Mesenteric fat pad (tissue), 1 donor: ENCODE measurements around the gene DOCK3. TPM values are rescaled to one million over a fixed set of nuclear protein-coding genes. Genes with fewer than 3 reads are reported as not detected.
"Not testable (repeated sequence)": the region's sequence is repeated elsewhere in the genome, so short reads cannot be mapped to it uniquely, and the experiment has no call there.

ENCODE experiments used
- DNase-seq: peaks from one replicate; pipeline ENCODE4 v3.0.0-alpha.2; 2020; ENCODE audit warnings: low spot score
- total RNA-seq: library from RNA; stranded (reverse); fragmentation: NEBNext Ultra II Directional; extraction: Animal tissue kit (Norgen Biotek cat#: 25700); gene quantifications from one replicate; pipeline ENCODE4 v1.2.1, GENCODE V29; 2021
- donor health status: DM: yes; HTN: yes; CAD: no.

The DOCK3 gene
- total RNA-seq, 1 donor from 2014 or later = 0.51 TPM

DNA sequence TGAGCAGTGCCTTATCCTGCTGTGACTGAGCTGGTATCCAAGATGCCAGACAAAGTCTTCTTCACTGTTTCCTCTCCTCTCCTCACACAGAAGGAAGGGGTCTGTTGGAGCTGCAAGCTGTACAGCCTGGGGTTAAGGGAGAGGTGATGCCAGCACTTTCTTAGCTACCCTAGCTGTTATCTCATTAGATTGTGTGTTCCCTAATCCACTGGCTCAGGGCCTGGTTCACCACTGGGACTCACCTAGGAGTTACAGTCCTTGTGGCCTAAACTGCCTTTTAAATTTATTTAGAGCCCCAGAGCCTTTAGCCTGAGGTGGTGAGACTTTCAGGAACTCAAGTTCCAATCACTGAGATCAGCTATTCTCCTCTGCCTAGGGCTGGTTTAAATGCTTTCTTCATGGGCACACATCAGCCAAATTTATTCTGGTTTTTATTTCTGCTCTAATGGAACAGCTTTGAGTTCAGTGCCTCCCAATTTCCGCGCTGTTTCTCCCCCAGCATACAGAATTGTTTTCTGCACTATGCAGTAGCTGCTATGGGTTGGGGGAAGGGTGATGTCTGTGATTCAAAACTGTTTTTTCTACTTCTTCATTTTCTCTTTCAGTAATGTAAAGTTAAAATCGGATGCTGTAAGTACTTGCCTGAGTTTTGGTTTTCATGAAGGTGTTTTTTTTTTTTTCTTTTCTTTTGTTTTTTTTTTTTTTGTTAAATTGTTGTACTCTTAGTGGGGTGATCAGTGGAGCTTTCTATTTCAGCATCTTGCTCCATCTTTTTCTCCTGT, 198.8 kb downstream of the DOCK3 start:
- no peak for DNase-seq

DNA sequence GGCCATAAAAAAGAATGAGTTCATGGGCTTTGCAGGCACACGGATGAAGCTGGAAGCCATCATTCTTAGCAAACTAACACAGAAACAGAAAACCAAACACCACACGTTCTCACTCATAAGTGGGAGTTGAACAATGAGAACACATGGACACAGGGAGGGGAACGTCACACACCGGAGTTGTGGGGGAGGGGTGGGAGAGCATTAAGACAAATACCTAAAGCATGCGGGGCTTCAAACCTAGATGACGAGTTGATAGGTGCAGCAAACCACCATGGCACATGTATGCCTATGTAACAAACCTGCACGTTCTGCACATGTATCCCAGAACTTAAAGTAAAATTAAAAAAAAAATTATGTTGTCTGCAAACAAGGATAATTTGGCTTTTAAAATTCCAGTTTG, 200.1 kb downstream of the DOCK3 start:
- not testable (repeated sequence) for DNase-seq

- DNase-seq = no peak
Measured at GRCh38 chr3:50876947-50877346, 202.2 kb downstream of the DOCK3 start.

- DNase-seq = not testable (repeated sequence)
Measured at GRCh38 chr3:50882733-50883132, 208.0 kb downstream of the DOCK3 start.

GRCh38 chr3:50883755-50884154, 209.0 kb downstream of the DOCK3 start:
- DNase-seq = no peak

DNA sequence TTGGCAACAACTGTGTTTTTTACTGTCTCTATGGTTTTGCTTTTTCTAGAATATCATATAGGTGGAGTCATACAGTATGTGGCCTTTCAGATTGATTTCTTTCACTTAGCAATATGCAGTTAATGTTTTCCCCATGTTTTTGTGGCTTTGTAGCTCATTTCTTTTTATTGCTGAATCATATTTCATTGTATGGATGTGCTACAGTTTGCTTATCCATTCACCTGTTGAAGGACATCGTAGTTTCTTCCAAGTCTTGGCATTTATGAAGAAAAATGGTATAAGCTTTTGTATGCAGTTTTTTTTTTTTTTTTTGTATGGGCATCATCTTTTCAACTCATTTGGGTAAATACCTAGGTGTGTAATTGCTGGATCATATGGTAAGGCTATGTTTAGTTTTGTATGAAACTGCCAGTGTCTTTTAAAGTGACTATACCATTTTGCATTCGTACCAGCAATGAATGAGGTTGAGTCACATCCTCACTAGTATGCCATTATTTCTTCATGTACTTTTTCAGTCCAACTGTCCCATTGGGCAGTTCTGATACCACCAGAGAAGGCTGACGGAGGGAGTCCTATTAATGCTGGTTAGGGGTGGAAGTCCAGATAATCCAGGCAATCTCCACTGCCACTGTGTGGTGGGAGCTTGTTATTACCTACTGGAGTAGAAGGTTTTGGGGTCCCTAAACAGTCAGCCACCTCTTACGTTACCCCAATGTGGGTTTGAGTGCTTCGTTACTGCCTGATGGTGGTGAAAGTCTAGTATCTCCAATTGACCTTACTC, 210.5 kb downstream of the DOCK3 start:
- DNase-seq = no peak

- no peak for DNase-seq
Measured at GRCh38 chr3:50890688-50891344, 216.1 kb downstream of the DOCK3 start.

DNA sequence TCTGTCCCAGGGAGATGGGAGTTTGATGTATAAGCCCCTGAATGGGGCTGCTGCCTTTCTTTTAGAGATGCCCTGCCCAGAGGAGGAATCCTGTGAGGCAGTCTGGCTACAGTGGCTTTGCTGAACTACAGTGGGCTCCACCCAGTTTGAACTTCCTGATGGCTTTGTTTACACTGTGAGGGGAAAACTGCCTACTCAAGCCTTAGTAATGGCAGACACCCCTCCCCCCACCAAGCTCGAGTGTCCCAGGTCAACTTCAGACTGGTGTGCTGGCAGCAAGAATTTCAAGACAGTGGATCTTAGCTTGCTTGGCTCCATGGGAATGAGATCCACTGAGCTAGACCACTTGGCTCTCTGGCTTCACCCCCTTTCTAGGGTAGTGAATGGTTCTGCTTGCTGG, 226.4 kb downstream of the DOCK3 start:
- not testable (repeated sequence) for DNase-seq

GRCh38 chr3:50912746-50913145, 238.0 kb downstream of the DOCK3 start:
- DNase-seq = no peak

- no peak for DNase-seq
Measured at GRCh38 chr3:50913260-50913659, 238.5 kb downstream of the DOCK3 start.

DNA sequence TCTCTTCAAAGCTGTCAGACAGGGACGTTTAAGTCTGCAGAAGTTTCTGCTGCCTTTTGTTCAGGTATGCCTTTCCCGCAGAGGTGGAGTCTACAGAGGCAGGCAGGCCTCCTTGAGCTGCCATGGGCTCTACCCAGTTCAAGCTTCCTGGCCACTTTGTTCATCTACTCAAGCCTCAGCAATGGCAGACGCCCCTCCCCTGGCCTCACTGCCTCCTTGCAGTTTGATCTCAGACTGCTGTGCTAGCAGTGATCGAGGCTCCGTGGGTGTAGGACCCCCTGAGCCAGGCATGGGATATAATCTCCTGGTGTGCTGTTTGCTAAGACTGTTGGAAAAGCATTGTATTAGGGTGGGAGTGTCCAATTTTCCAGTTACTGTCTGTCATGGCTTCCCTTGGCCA, 247.3 kb downstream of the DOCK3 start:
- DNase-seq = not testable (repeated sequence)

- no peak for DNase-seq
Measured at GRCh38 chr3:50923955-50924354, 249.2 kb downstream of the DOCK3 start.

GRCh38 chr3:50924638-50925037, 249.9 kb downstream of the DOCK3 start:
- DNase-seq = no peak

GRCh38 chr3:50926868-50927267, 252.1 kb downstream of the DOCK3 start:
- no peak for DNase-seq

GRCh38 chr3:50930371-50931208, 255.9 kb downstream of the DOCK3 start:
- DNase-seq = peak; percentile 81

- DNase-seq = not testable (repeated sequence)
Measured at GRCh38 chr3:50932918-50933317, 258.2 kb downstream of the DOCK3 start.

DNA sequence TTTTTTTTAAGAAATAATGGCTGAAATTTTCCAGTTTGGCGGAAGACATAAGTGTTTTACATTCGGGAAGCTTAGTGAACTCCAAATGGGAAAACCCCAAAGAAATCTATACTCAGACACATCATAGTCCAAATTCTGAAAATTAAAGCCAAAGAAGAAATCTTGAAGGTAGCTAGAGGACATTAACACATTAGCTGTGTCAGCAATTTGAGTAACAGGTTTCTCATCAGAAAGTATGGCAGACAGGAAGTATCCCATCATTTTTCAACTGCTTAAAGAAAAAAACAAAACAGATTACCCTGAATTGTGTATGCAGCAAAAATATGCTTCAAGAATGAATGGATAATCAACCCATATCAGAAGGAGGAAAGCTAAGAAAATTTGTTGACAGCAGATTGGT, 261.7 kb downstream of the DOCK3 start:
- no peak for DNase-seq

DNA sequence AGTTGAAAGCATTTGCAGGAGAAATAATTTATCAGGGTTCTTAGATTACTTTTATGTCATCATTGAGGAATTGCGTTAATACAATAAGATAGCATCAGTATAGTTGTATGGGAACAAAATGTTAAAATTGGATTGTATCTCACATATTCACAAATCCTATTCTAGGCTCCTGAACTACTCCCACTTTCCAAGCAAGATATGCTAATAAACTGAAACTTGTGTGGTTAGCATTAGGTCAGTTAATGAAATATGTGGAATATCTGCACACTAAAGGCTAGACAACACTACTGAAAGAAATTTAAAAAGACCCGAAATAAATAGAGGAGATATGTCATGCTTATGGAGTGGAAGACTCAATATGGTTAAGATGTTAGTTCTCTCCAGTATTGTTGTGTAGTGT, 272.7 kb downstream of the DOCK3 start:
- no peak for DNase-seq

DNA sequence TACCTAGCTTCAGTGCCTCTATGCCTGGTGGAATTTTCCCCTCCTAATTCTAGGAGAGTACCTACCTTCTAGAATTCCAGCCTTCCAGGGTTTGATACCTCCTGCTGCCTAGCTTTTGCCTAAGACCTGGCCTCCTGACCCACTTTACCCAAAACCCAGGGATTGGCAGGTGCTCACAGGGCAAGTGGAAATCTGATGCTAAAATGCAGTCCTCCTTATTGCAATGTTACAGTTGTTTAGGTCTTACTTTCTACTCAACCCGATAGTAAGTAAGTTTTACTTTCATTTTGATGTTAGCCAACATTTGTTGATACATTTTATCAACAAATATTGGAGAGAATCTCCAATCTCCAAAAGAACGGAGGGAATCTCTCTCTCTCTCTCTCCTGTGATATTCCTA, 275.9 kb downstream of the DOCK3 start:
- no peak for DNase-seq

- no peak for DNase-seq
Measured at GRCh38 chr3:50953825-50954414, 279.2 kb downstream of the DOCK3 start.

DNA sequence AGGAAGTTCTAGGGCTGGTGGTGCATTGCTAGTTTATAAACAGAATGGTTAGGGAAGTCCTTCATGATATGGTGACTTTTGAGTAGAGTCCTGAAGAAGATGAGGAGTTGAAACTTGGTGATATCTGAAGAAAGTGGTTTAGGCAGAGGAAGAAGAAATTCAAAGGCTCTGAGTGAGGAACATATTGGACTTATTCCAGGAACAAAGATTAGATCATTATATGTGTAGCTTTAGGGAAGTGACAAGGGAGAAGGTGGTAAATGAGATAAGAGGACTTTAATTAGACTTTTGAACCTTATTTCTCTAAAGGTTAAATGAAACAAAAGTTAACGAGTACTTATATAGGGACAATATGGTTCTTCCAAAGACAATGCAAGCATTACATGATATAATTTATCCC, 286.7 kb downstream of the DOCK3 start:
- no peak for DNase-seq
